ENCODE measurements around the gene RPL13A.

DNA sequence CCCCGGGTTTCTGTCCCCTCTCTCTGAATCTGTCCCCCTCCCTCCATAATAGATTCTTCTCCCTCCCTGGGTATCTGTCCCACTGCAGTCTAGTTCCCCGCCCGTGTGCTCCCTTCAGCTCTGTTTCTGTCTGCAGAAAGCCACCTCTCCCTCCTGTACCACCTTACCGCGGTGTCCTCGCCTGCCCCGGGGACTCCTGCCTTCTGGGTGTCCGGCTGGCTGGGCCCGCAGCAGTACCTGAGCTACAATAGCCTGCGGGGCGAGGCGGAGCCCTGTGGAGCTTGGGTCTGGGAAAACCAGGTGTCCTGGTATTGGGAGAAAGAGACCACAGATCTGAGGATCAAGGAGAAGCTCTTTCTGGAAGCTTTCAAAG is 26.3 kb downstream of the RPL13A start:
- TF ChIP-seq CTCF (IDR thresholded peaks at IDR 0.05) (no peak), EZH2 (IDR thresholded peaks at IDR 0.05) (no peak), EZH2phosphoT487 (IDR thresholded peaks at IDR 0.05) (no peak)
